Mesodermal cell (in vitro differentiated cells): ENCODE results near the gene FITM1.

Source experiments
- H3K27ac ChIP-seq: 2 replicates; pipeline ENCODE4 v1.7.0; 2013; ENCODE audit warnings: mild to moderate bottlenecking, low read depth, low read length, moderate library complexity; ENCODE audit not compliant: severe bottlenecking
- H3K36me3 ChIP-seq: 2 replicates; pipeline ENCODE4 v1.7.1; 2013; ENCODE audit warnings: mild to moderate bottlenecking, low read length, moderate library complexity; ENCODE audit not compliant: control insufficient read depth, insufficient read depth
- H3K4me1 ChIP-seq: one replicate; pipeline ENCODE4 v1.7.1; 2013; ENCODE audit warnings: mild to moderate bottlenecking, low read length; ENCODE audit not compliant: insufficient read depth, control insufficient read depth, poor library complexity, severe bottlenecking
- H3K4me3 ChIP-seq: 2 replicates; pipeline ENCODE4 v1.7.0; 2013; ENCODE audit warnings: low read length, control low read depth, mild to moderate bottlenecking; ENCODE audit not compliant: insufficient read depth, poor library complexity, severe bottlenecking; ENCODE audit errors: extremely low read depth
- H3K9me3 ChIP-seq: 2 replicates; pipeline ENCODE4 v1.7.1; 2013; ENCODE audit warnings: mild to moderate bottlenecking, low read length, moderate library complexity; ENCODE audit not compliant: control insufficient read depth
- WGBS, 2 experiments: methylation state at CpG; one replicate each; pipeline ENCODE4 v1.1.5; 2013; ENCODE audit warnings: missing lambda C conversion rate in 2 of 2; ENCODE audit not compliant: insufficient coverage in 2 of 2; 5-methylcytosine and 5-hydroxymethylcytosine counted together

FITM1 gene

DNA sequence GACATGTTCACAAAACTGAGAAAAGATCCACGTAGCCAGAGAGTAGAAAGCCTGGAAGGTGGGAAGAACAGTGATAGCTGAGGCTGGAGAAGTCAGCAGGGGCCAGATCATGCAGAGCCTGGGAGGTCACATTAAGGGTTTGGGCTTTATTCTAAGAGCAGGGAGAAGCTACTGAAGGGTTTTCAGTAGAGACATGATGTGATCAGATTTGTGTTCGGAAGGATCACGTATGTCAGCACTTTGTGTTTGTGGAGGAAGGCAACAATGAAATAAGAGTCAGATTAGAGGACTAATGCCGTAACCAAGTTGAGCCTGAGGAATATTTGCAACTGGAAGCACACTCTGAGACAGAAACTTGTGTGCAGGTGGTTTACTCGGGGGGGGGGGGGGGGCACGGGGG lies 40.6 kb upstream of the FITM1 start:
- Histone ChIP-seq H3K9me3 (no peaks in the 10 kb centered on the region), H3K27ac (no peak overlapping the region), H3K4me3 (no peak overlapping the region), H3K36me3 (no peaks in the 10 kb centered on the region), H3K4me1 (no peaks in the 10 kb centered on the region)
- WGBS, 2 experiments = 95 to 97% methylated on average over 3 to 5 of the region's 6 CpGs

DNA sequence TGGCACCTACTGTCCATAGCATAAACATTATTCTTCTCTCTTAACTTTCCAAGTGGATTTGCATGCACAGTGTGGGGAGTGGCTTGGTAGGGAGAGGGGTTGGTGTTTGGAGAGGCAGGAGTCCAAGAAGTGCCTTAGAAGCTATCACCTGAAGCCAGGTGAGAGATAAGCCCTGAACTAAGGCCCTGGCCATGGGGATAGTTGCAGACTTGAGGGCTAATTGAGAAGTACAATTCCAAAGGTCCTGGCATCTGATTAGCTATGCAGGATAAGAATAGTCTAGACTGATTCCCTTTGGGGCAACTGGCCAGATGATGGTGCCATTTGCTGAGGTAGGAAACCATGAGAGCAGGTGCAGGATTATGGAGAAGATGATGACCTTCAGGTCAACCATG lies 38.4 kb upstream of the FITM1 start:
- Histone ChIP-seq H3K9me3 (no peaks in the 10 kb centered on the region), H3K36me3 (peaks cover 6% of the 10 kb centered on the region), H3K27ac (no peak overlapping the region), H3K4me1 (no peaks in the 10 kb centered on the region), H3K4me3 (no peak overlapping the region)

DNA sequence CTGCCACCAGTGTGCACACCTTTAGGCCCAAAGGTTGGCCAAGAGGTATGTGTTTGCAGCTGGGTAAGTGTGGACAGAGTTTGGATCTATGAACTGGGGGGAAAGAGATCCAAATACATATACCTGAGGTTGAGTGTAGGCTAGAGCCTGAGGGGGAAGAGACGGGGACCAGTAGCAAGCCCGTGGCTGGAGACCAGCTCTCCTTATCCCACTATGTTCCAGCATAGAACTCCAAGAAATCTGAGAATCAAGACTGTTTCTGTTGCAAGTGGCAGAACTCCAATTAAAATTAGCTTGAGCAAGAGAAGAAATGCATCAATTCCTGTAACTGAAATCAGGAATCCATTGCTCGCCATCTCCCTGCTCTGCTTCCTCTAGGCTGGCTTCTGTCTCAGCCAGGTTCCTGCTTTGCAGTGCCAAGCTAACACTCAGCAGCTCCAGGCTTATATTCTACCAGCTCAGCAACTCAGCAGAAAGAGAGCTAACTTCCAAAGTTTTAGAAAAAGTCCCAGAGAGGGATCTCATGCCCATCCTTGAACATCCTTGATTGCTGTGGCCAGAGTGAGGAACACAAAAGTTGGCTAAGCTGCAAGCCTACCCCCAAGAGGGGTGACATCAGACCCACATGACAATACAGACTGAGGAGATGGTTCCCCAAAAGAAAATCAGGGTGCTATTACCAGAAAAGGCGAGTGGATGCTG lies 37.8 kb upstream of the FITM1 start:
- H3K9me3 ChIP-seq = no peaks in the 10 kb centered on the region
- H3K36me3 ChIP-seq = peaks cover 6% of the 10 kb centered on the region
- 90 to 100% methylated on average over 3 to 4 of the region's 4 CpGs for WGBS, 2 experiments
- H3K4me1 ChIP-seq = no peaks in the 10 kb centered on the region
- no peak overlapping the region for H3K27ac ChIP-seq
- H3K4me3 ChIP-seq = no peak overlapping the region

DNA sequence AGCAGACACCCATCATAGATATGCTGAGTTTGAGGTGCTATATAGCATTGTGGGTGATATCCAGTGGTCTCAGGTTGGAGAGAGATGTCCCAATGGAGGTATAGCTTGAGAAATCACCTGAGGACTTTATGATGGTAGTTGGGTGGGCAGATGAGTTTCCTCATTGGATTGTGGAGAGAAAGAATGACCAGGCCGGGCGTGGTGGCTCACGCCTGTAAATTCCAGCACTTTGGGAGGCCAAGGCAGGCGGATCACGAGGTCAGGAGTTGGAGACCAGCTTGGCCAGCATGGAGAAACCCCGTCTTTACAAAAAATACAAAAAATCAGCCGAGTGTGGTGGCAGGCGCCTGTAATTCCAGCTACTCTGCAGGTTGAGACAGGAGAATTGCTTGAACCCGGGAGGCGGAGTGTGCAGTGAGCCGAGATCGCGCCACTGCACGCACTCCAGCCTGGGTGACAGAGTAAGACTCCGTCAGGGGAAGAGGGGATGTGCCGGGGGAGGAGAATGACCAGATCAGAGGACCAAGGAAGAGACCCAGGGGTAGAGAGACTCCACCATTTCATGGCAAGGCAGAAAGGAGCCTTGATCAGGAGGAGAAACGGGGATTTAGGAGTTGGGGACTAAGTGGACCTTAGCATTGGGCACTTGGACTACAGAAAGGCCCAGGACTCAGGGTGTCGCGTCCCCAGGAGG lies 37.1 kb upstream of the FITM1 start:
- H3K36me3 ChIP-seq = peaks cover 13% of the 10 kb centered on the region
- H3K4me3 ChIP-seq = peak overlapping the region; percentile 72
- H3K4me1 ChIP-seq = no peaks in the 10 kb centered on the region
- H3K9me3 ChIP-seq = no peaks in the 10 kb centered on the region
- 84 to 88% methylated on average over 18 to 19 of the region's 19 CpGs for WGBS, 2 experiments
- peak overlapping the region; percentile 78 for H3K27ac ChIP-seq

DNA sequence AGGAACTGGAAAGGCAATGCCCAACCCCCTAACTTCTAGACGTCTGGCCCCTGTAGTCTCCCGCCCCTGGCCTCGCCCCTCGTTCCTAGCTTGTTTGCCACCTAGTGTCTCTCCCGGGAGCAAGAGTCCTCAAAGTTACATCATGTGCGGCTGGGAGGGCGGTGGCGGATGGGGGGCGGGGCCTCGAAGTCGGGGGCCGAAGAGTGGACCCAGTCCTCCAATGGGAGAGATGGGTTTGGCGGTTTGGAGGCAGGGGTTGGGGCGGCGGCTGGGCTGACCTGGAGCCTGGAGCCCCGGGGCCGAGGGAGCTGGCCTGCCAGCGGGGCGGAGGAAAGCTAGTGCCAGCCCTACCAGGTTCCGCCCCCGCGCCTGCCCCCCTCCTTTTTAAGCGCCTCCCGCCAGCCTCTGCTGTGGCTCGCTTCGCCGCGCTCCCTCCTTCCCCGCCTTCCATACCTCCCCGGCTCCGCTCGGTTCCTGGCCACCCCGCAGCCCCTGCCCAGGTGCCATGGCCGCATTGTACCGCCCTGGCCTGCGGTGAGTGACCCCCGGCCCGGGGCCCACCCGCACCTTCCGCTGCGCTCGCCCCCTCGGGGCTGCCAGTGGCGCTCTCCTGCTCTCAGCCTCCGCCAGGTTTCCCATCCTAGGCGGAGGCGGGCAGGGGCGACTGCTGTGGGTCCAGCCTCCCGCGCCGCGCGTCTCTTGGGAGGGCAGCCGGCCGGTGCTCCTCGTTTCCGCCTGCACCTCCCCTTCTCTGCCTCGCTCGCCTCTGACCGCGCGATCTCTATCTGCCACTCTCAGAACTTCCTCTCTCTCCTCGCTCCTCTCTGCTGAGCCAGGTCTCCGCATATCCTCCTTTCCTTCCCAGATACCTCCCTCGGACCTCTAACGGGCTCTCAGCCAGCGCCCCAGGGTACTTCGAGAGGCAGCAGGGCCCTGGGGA lies 36.3 kb upstream of the FITM1 start, which contains the start of gene PCK2:
Gene PCK2, plus strand, starts transcription at position 411 of the 940 bp plus-strand sequence. Its CDS starts 95 bp downstream, at position 506.
- WGBS, 2 experiments = 1% methylated on average over 59 to 61 of the region's 68 CpGs
- Histone ChIP-seq H3K9me3 (no peaks in the 10 kb centered on the region), H3K27ac (peak within 1 kb of the TSS; percentile 88), H3K4me3 (peak within 1 kb of the TSS; percentile 72), H3K36me3 (peaks cover 22% of the 10 kb centered on the region), H3K4me1 (no peaks in the 10 kb centered on the region)

DNA sequence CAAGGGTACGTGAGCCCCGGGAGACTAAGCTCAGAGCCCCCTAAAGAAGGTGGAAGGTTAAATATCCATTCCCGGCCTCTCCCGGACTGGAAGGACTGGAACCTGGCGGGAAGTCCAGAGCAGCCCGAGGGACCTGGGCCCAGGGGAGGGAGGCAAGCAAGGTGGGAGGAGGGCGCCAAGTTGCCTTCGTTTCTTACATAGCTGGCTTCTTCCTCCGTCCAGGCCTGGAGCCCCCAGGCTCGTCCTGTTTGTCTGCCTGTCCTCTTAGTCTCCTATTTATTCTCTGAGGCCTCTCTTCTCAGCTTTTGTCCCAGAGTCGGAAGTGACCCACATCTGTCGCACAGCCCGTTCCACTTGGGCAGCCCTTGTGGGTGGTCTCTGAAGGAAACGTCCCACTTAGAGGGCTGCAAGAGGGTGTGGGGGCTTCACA lies 35.6 kb upstream of the FITM1 start:
- peak overlapping the region; percentile 88 for H3K27ac ChIP-seq
- no peaks in the 10 kb centered on the region for H3K9me3 ChIP-seq
- peaks cover 28% of the 10 kb centered on the region for H3K36me3 ChIP-seq
- 15 to 19% methylated on average over 13 of the region's 14 CpGs for WGBS, 2 experiments
- no peaks in the 10 kb centered on the region for H3K4me1 ChIP-seq
- peak overlapping the region; percentile 72 for H3K4me3 ChIP-seq

DNA sequence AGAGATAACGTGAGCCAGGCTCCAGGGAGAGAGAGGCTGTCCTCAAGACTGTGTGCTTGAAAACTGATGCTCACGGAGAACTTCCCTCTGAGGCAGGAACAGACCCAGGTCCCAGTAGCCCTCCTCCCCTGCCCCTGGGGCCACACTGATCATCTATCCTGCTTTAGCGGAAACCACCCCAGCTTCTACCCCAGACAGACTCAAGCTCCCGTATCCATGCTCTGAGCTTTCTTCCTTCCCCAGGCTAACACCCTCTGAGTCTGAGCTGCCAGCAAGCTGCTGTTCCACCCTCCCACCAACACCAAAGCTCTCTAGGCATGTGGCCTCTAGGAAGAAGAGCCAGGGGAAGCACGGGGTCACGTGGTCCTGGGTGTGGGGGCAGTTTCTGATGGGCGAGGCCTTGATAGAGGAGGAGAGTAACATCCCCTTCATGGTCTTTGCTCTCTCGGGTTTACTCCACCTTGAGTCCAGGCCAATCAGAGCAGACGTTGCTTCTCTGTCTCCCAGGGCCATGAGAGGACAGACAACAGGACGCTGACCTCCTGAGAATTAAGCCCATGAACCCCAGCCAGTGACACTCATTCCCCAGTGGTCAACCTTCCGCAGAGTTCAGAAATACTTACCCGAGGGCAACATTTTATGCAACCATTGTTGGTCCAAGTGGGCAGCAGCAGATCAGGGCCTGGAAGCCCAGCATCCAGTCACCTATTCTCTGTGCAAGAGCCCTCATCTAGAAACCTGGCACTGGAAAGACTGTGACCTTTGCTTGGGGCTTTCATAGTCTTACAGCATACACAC lies 35.0 kb upstream of the FITM1 start:
- 51 to 61% methylated on average over 8 to 12 of the region's 12 CpGs for WGBS, 2 experiments
- peak overlapping the region; percentile 88 for H3K27ac ChIP-seq
- peak overlapping the region; percentile 72 for H3K4me3 ChIP-seq
- no peaks in the 10 kb centered on the region for H3K9me3 ChIP-seq
- no peaks in the 10 kb centered on the region for H3K4me1 ChIP-seq
- H3K36me3 ChIP-seq = peaks cover 35% of the 10 kb centered on the region

DNA sequence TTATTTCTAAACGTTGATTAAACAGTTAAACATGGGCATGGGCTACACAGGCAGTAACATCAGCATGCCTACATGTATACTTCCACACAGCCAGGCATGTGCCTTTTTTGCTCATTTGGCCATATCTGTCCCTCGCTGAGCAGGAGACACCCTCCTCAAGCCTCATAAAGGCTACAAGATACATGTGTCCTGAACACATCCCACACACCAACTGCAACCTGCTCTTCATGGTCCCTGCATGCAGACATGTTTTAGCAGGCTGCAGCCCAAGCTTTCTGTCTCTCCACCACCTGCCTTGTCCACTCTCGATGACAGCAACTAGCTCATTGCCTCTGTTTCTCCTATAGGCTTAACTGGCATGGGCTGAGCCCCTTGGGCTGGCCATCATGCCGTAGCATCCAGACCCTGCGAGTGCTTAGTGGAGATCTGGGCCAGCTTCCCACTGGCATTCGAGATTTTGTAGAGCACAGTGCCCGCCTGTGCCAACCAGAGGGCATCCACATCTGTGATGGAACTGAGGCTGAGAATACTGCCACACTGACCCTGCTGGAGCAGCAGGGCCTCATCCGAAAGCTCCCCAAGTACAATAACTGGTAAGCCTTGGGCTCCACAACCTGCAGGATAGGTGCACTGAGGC lies 33.8 kb upstream of the FITM1 start:
- no peaks in the 10 kb centered on the region for H3K9me3 ChIP-seq
- H3K27ac ChIP-seq = no peak overlapping the region
- no peaks in the 10 kb centered on the region for H3K4me1 ChIP-seq
- 93 to 95% methylated on average over 6 to 8 of the region's 8 CpGs for WGBS, 2 experiments
- H3K4me3 ChIP-seq = no peak overlapping the region
- H3K36me3 ChIP-seq = peaks cover 46% of the 10 kb centered on the region

DNA sequence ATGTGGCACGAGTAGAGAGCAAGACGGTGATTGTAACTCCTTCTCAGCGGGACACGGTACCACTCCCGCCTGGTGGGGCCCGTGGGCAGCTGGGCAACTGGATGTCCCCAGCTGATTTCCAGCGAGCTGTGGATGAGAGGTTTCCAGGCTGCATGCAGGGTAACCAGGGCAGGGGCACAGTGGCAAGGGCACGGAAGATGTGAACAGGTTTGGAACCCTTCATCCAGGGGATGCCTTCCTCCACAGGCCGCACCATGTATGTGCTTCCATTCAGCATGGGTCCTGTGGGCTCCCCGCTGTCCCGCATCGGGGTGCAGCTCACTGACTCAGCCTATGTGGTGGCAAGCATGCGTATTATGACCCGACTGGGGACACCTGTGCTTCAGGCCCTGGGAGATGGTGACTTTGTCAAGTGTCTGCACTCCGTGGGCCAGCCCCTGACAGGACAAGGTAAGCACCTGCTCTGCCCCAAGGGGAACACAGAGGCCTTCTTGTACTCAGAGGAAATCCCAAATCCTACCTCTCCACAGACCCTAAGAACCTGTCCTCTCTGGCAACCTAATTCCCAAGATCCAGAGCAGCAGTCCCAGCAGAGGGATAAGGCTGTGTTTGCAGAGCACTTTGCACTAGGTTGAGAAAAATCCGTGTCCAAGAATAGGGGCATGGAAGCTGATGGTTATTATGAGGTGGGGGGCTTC lies 32.1 kb upstream of the FITM1 start:
- WGBS, 2 experiments = 90 to 93% methylated on average over 14 to 16 of the region's 16 CpGs
- Histone ChIP-seq H3K4me3 (no peak overlapping the region), H3K9me3 (no peaks in the 10 kb centered on the region), H3K4me1 (no peaks in the 10 kb centered on the region), H3K36me3 (peaks cover 61% of the 10 kb centered on the region), H3K27ac (no peak overlapping the region)
